ENCODE data around the gene UBL4A. TPM values are rescaled to one million over a fixed set of nuclear protein-coding genes. Genes with fewer than 3 reads are reported as not detected.

UBL4A gene
- total and polyA plus RNA-seq, 2 of the 13 experiments (the other 11 are each of a cell fraction or from before 2014, with no cell fraction given), result 16.8 to 25.5 TPM

- TF ChIP-seq REPIN1 (CRISPR knock-in tag; IDR thresholded peaks at IDR 0.05; ENCODE audit: borderline replicate concordance, low read depth) (peak; percentile 76; the same call in 1 of the 2 replicates), GABPA (IDR thresholded peaks at IDR 0.05; ENCODE audit: low read depth, low read length) (no peak), GABPA (CRISPR knock-in tag; IDR thresholded peaks at IDR 0.05; ENCODE audit: low read depth) (no peak), KDM2A (CRISPR knock-in tag; IDR thresholded peaks at IDR 0.05; ENCODE audit: borderline replicate concordance, low read depth) (peak; percentile 76; the same call in 1 of the 2 replicates), TSC22D2 (CRISPR knock-in tag; IDR thresholded peaks at IDR 0.05; ENCODE audit: borderline replicate concordance) (0 out of 2 replicates have a peak, but pooled peaks have one; percentile 20), ZBTB33 (CRISPR knock-in tag; IDR thresholded peaks at IDR 0.05) (peak; percentile 80), ZNF629 (CRISPR knock-in tag; conservative IDR thresholded peaks at IDR 0.05) (no peak), ETV5 (CRISPR knock-in tag; IDR thresholded peaks at IDR 0.05; ENCODE audit: borderline replicate concordance) (peak; percentile 24; the same call in 1 of the 2 replicates), HNRNPLL (IDR thresholded peaks at IDR 0.05; ENCODE audit: low read depth, low read length, poor library complexity, severe bottlenecking) (peak; percentile 27), HNRNPL (IDR thresholded peaks at IDR 0.05; ENCODE audit: low read depth, low read length) (peak; percentile 78), YEATS2 (CRISPR knock-in tag; IDR thresholded peaks at IDR 0.05; ENCODE audit: borderline replicate concordance) (peak; percentile 51; the same call in 1 of the 2 replicates)
- TF ChIP-seq, protein P1, sequence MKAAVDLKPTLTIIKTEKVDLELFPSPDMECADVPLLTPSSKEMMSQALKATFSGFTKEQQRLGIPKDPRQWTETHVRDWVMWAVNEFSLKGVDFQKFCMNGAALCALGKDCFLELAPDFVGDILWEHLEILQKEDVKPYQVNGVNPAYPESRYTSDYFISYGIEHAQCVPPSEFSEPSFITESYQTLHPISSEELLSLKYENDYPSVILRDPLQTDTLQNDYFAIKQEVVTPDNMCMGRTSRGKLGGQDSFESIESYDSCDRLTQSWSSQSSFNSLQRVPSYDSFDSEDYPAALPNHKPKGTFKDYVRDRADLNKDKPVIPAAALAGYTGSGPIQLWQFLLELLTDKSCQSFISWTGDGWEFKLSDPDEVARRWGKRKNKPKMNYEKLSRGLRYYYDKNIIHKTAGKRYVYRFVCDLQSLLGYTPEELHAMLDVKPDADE (CRISPR knock-in tag; IDR thresholded peaks at IDR 0.05), result no peak
- TF ChIP-seq, protein P2, sequence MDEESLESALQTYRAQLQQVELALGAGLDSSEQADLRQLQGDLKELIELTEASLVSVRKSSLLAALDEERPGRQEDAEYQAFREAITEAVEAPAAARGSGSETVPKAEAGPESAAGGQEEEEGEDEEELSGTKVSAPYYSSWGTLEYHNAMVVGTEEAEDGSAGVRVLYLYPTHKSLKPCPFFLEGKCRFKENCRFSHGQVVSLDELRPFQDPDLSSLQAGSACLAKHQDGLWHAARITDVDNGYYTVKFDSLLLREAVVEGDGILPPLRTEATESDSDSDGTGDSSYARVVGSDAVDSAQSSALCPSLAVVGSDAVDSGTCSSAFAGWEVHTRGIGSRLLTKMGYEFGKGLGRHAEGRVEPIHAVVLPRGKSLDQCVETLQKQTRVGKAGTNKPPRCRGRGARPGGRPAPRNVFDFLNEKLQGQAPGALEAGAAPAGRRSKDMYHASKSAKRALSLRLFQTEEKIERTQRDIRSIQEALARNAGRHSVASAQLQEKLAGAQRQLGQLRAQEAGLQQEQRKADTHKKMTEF (CRISPR knock-in tag; IDR thresholded peaks at IDR 0.05), result peak; percentile 74
Observed at GRCh38 chrX:154534526-154535322, 48.3 kb upstream of the UBL4A start (continued).
